Superior temporal gyrus (tissue), 1 donor: ENCODE results near the gene HMGCS1.
"Not testable (repeated sequence)": the region's sequence is repeated elsewhere in the genome, so short reads cannot be mapped to it uniquely, and the experiment has no call there.

Source experiments
- DNase-seq: peaks from one replicate; pipeline ENCODE4 v3.0.0-alpha.2; 2016; ENCODE audit errors: extremely low spot score

The HMGCS1 gene

GRCh38 chr5:43312076-43312661 lies 1.0 kb downstream of the HMGCS1 start:
- DNase-seq = no peak

DNA sequence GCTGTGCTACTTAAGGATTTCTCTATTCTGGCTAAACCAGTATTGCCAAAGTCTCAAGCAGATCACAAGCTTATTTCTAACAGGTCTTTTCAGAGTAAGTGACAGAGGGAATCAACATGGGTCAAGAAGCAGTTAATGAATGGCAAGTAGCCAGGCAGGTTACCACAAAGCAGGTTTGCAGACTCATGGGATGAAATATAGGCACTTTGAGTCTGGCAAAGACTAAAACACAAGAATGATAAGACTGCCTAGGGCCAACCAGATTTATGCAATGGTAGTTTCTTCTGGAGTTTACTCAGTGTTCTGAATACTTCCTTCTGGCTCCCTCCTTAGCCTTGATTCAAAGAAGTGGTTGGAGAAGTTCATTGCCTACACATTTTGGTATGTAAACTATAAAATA lies 3.6 kb downstream of the HMGCS1 start:
- no peak for DNase-seq

DNA sequence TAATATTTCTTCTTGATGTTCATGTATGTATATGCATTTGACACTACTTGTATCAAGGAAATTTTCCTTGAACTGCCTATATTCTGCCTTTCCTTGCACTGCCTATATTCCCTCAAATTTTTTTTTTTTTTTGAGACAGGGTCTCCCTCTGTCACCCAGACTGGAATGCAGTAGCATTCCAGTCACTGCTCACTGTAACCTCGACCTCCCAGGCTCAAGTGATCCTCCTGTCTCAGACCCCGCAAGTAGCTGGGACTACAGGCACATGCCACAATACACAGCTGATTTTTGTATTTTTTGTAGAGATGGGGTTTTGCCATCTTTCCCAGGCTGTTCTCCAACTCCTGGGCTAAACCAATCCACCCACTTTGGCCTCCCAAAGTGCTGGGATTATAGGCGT lies 4.1 kb downstream of the HMGCS1 start:
- DNase-seq = no peak

DNA sequence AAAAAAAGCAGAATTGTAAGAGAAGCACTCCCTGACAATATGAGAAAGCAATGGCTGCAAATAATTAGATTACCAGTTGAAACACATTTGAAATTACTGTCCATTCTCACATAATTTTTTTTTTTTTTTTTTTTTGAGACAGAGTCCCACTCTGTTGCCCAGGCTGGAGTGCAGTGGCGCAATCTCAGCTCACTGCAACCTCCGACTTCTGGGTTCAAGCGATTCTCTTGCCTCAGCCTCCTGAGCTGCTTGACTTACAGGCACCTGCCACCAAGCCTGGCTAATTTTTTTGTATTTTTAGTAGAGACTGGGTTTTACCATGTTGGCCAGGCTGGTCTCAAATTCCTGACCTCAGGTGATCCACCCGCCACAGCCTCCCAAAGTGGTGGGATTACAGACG lies 6.3 kb downstream of the HMGCS1 start:
- DNase-seq = not testable (repeated sequence)

DNA sequence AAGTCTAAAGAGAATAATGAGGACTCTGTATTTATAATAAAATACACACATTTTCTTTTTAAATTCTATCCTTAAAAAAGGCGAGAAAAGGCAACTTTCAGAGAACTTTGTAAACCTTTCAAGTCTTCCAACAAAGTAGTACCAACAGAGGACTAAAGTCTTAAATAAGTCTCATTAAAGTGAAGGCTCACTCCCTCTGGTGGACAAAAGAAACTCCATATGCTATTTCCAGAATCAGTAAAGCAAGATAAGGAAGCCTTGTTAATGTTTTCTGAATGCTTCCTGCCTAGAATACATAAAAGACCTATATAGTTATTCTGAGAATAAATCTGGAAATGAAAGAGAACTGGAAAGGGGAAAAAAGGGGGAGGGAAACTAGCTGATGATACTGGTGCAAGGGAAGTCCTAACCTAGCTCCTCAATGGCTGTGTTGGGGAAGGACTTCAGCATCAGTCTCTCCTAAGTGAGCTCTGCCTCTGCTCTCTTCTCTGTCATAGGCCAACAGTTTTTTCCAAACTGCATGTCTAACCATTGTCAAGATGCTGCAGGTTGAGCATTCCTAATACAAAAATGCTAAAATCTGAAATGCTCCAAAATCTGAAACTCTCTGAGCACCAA lies 7.2 kb downstream of the HMGCS1 start:
- DNase-seq = peak; percentile 92

- DNase-seq = no peak
Measured at GRCh38 chr5:43304525-43304924, 8.7 kb downstream of the HMGCS1 start.

DNA sequence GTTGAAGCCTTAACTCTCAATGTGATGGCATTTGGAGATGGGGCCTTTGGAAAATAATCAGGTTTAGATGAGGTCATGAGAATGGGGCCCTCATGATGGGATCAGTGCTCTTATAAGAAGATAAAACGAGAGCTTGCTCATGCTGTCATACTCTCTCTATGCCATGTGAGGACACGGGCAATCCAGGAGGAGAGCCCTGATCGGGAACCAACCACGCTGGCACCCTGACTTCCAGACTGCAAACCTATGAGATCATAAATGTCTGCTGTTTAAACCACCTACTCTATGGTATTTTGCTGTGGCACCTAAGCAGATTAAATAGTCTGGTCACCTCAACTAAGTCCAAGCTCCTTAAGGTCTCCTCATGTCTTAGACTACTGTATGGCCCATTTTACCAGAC lies 10.0 kb downstream of the HMGCS1 start:
- DNase-seq = no peak

DNA sequence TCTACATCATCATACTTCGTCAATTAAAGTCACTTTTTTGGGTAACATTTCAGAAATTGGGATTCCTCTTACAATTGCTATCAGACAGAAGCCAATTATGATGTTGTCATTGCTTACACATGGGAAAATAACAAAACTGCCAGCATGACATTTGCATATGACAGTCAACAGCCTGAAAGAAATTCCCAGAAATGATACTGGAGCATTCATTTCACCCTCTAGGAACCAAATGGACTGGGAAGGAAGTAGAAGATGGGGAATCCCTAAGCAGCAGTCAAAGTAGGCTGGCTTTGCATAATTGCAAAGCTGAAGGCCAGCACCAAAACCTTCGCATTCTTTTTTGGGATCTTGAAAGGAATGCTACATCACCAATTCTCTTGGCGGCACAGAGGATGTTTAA lies 10.7 kb downstream of the HMGCS1 start:
- DNase-seq = no peak

GRCh38 chr5:43301653-43302091 lies 11.5 kb downstream of the HMGCS1 start:
- DNase-seq = no peak

- DNase-seq = no peak
Measured at GRCh38 chr5:43300112-43300511, 13.1 kb downstream of the HMGCS1 start.

DNA sequence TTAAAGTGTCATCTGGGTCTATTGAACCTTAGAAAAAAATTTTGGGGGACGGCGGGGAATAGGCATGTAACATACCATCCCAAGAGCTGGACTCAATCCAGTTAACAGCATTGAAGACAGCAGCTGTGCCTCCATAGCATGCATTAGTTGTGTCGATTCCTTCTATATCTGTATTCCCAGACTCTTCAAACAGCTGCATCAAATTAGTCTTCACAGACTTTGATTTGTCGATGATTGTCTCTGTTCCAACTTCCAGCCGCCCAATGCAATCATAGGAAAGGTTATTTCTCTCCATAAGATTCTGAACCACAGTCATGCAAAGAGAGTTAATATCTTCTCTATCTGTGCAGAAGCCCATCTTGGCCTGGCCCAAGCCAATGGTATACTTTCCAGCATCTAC lies 14.8 kb downstream of the HMGCS1 start:
- DNase-seq = no peak

DNA sequence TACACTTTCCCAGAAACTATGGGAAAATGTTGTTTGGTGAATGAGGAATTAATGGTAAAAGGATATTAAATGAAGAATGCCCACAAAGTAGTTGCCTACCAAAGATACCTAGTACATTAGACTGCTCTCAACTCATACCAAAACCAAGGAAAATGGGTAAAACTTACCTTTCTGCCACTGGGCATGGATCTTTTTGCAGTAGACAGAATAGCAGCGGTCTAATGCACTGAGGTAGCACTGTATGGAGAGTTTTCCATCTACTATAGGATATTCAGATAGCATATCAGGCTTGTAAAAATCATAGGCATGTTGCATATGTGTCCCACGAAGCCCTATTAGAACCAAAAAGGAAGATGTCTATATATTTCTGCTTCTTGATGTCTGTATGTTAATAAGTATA lies 16.4 kb downstream of the HMGCS1 start:
- no peak for DNase-seq

- no peak for DNase-seq
Measured at GRCh38 chr5:43295202-43295601, 18.0 kb downstream of the HMGCS1 start.

DNA sequence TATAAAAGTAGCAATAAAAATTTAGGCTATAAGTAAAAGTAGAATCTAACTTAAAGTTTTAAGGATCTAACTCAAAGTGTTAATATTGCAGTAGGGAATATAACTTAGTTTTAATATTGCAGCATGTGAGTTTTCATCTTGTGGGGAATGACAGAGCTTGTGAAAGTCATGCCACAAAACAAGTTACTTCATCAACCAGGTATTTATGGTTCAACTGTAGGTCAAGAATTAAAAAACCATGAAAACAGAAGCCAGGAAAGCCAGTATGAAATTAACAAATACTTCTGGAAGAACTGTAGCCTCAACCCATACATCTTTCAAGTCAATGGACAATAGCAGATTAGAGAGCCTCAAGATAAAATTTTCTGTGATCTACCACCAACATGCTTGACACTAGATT lies 19.0 kb downstream of the HMGCS1 start:
- DNase-seq = no peak

DNA sequence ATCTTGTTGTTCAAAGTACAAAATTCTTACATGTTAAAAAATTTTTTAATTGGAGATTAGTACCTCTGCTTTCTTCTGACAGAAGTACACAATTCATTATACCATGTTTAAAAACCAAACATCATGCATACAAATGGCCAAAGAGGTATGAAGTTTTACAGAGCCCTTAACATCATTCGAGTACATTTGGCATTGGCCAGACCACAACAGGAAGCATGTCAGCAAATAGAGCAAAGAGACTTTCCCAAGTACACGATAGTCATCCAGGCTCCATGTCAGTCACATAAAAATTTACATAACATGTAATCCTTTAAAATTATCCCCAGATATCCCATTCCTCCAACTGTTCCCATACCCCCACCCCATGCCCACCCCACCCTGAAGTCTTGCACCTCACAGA lies 22.5 kb downstream of the HMGCS1 start:
- no peak for DNase-seq

DNA sequence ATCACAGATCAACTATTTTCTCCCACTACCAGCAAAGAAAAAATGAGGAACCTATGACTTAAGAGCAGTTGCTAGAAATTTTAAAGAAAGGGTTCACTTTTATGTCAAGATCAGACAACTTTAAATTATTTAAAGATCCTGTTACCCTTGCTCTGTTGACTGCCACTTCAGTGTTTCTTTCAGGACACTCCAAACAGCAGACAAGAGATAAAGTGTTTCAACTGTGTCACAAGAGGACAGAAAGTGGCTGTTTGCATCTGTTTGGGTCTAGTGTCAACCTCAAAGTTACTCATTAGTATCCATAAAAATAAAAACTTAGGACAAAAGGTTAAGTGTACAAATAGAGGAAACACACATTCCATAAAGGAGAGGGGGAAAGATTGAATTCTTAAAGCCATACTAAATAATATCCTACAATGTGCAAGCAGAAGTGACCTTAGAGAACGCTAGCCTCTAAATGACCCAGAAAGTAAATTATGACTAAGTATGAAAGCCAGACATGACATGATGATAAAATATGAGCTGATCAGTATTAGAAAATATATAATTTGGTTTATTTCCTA lies 24.9 kb downstream of the HMGCS1 start:
- no peak for DNase-seq

GRCh38 chr5:43287493-43287892 lies 25.7 kb downstream of the HMGCS1 start:
- no peak for DNase-seq

DNA sequence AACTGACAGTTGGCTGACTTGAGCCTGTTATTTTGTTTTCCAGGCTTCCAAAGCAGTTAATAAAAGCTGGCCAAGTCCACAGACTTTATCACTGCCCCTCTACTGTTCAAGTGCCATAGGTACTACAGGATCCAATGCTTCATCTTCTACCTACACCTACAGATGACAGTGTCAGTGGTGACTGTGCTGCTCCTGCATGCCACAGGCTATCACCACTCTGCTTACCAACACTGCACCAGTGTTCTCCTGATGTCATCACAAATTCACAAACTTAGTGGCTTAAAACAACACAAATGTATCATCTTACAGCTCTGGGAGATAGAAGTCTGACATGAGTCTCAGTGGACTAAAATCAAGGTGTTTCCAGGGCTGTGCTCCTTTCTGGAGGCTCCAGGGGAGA lies 26.6 kb downstream of the HMGCS1 start:
- no peak for DNase-seq

- no peak for DNase-seq
Measured at GRCh38 chr5:43281840-43282658, 31.2 kb downstream of the HMGCS1 start.

DNA sequence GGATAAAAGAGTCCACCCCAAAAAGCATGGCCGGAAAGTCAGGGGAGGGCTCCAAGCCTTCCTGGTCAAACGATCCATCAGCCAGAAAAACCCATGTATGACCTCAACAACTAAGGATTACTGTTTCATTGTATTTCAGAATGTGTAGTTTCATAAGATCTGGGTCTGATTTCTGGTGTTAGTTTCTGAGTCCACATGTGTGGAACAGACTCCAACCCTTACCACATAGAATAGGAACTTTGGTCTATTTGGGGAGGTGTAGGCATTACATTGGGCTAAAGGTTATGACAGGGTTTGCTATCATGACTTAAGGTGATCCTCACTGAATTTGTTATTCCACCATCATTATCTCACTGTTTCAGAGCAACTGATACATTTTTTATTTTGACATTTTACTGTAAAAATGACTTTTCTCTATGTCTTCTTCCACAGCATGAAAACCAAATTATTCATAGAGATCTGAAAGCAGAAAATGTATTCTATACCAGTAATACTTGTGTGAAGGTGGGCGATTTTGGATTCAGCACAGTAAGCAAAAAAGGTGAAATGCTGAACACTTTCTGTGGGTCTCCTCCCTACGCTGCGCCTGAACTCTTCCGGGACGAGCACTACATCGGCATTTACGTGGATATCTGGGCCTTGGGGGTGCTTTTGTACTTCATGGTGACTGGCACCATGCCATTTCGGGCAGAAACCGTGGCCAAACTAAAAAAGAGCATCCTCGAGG lies 33.5 kb downstream of the HMGCS1 start:
- DNase-seq = no peak

- no peak for DNase-seq
Measured at GRCh38 chr5:43275391-43275790, 37.8 kb downstream of the HMGCS1 start.
